K562 (cell line): ENCODE measurements around the gene OLAH. TPM values are rescaled to one million over a fixed set of nuclear protein-coding genes. Genes with fewer than 3 reads are reported as not detected.

Source experiments
- ATAC-seq: fragments of 200-7000 bp; cut with Tn5 transposase; 3 replicates; pipeline ENCODE4 v1.9.1; 2020; ENCODE audit warnings: moderate library complexity
- BruUV-seq: library from RNA; stranded (reverse); fragments of 400-500 nt; replicated peaks from 2 replicates; lab custom pipeline; 2021; lab: Mats Ljungman, UMichigan
- CTCF ChIA-PET: fragments of 300-600 bp; formaldehyde crosslinking; extraction: SDS; loops from one replicate; lab custom pipeline; 2021; ENCODE audit warnings: low intra/inter-chr PET ratio; lab: Yijun Ruan, JAX
- POLR2A ChIA-PET: fragments of 300-600, 350-650 bp; sonication (Branson Sonifier 250); formaldehyde crosslinking; extraction: SDS; loops from one replicate; lab custom pipeline; 2021; ENCODE audit warnings: antibody characterized with exemption, inconsistent platforms; lab: Yijun Ruan, JAX
- DNase-seq, 4 experiments: peaks; one replicate each; pipeline versions ENCODE4 v3.0.0 to v3.0.0-alpha.2; 2011 to 2018; ENCODE audit warnings: low spot score in 3 of 4, mixed read lengths in 3 of 4; ENCODE audit errors: extremely low read depth in 1 of 4
- FAIRE-seq: peaks from 2 replicates; lab custom pipeline; 2011; peaks lifted over from hg19 to GRCh38; lab: Jason Lieb, UNC
- H2AFZ ChIP-seq: 2 replicates; pipeline ENCODE4 v1.6.0; 2011; ENCODE audit warnings: low read depth, low read length, control low read depth, inconsistent platforms
- H3K27ac ChIP-seq: fragments of 200-600 bp; 3 replicates; pipeline ENCODE4 v1.8.0; 2011; ENCODE audit warnings: low read depth, mild to moderate bottlenecking, control low read depth, inconsistent platforms, low read length, moderate library complexity, mixed read lengths; ENCODE audit errors: extremely low read depth
- H3K27me3 ChIP-seq, 2 experiments: fragments of 300-600 bp in 1 of 2; 2 replicates in 1 of 2; 3 replicates in 1 of 2; pipeline versions ENCODE4 v1.6.0 to v1.8.0; 2011; ENCODE audit warnings: inconsistent platforms in 2 of 2, low read length in 2 of 2, mild to moderate bottlenecking in 1 of 2, mixed read lengths in 1 of 2, moderate library complexity in 1 of 2; ENCODE audit not compliant: control insufficient read depth in 2 of 2, insufficient read depth in 2 of 2
- H3K36me3 ChIP-seq: fragments of 300-600 bp; 3 replicates; pipeline ENCODE4 v1.8.0; 2011; ENCODE audit warnings: mild to moderate bottlenecking, low read length, inconsistent platforms; ENCODE audit not compliant: control insufficient read depth, insufficient read depth
- H3K4me1 ChIP-seq, 2 experiments: fragments of 200-600 bp in 1 of 2; replicated peaks in 1 of 2; 2 replicates in 1 of 2; 3 replicates in 1 of 2; pipeline versions ENCODE4 v1.5.1 to v1.8.0; 2011; ENCODE audit warnings: inconsistent platforms in 2 of 2, low read length in 2 of 2, mild to moderate bottlenecking in 1 of 2, mixed read lengths in 1 of 2, moderate library complexity in 1 of 2; ENCODE audit not compliant: control insufficient read depth in 2 of 2, insufficient read depth in 2 of 2
- H3K4me2 ChIP-seq: 2 replicates; pipeline ENCODE4 v1.6.1; 2011; ENCODE audit warnings: low read length, control low read depth, inconsistent platforms, mixed read lengths; ENCODE audit not compliant: insufficient read depth
- H3K4me3 ChIP-seq: fragments of 200-600 bp; sonication (generic), shearing (Covaris generic); 2 replicates; pipeline ENCODE4 v1.5.1; 2016; ENCODE audit warnings: control low read depth, inconsistent platforms
- H3K79me2 ChIP-seq: fragments of 200-600 bp; 3 replicates; pipeline ENCODE4 v1.8.0; 2011; ENCODE audit warnings: low read length, inconsistent platforms; ENCODE audit not compliant: control insufficient read depth, insufficient read depth
- H3K9ac ChIP-seq, 2 experiments: 2 replicates each; pipeline versions ENCODE4 v1.6.0 to v1.6.1; 2011; ENCODE audit warnings: low read depth in 2 of 2, low read length in 2 of 2, control low read depth in 1 of 2, inconsistent platforms in 1 of 2, mild to moderate bottlenecking in 1 of 2, mixed read lengths in 1 of 2; ENCODE audit not compliant: insufficient read depth in 1 of 2
- H3K9me1 ChIP-seq: one replicate; pipeline ENCODE4 v1.6.0; 2011; ENCODE audit warnings: inconsistent platforms, mild to moderate bottlenecking, low read length, moderate library complexity; ENCODE audit not compliant: control insufficient read depth, insufficient read depth
- H3K9me3 ChIP-seq: replicated peaks from 2 replicates; pipeline ENCODE4 v1.5.1; 2011; ENCODE audit warnings: low read depth, low read length, inconsistent platforms; ENCODE audit not compliant: control insufficient read depth, insufficient read depth
- H4K20me1 ChIP-seq: replicated peaks from 2 replicates; pipeline ENCODE4 v1.6.1; 2011; ENCODE audit warnings: low read length, inconsistent platforms, mixed read lengths; ENCODE audit not compliant: control insufficient read depth, insufficient read depth
- BRCA1 ChIP-seq, 2 experiments: fragments of 450-650 bp in 1 of 2; sonication (generic) in 1 of 2; formaldehyde crosslinking in 1 of 2; IDR thresholded peaks; 2 replicates each; pipeline versions ENCODE4 v1.5.0 to v1.6.1; 2017 to 2020; ENCODE audit warnings: mild to moderate bottlenecking in 1 of 2, missing genetic modification reagents in 1 of 2
- CC2D1A ChIP-seq: fragments of 450-650 bp; IDR thresholded peaks from 2 replicates; pipeline ENCODE4 v1.6.1; 2017; ENCODE audit warnings: mild to moderate bottlenecking
- CCAR2 ChIP-seq: fragments of 200-400 bp; formaldehyde crosslinking; IDR thresholded peaks from 2 replicates; pipeline ENCODE4 v1.6.1; 2017; ENCODE audit warnings: mild to moderate bottlenecking, low read depth, low read length
- EP400 ChIP-seq: fragments of 450-650 bp; IDR thresholded peaks from 2 replicates; pipeline ENCODE4 v1.6.1; 2017; ENCODE audit warnings: antibody characterized with exemption, mild to moderate bottlenecking, moderate library complexity
- NFYB ChIP-seq: IDR thresholded peaks from 2 replicates; pipeline ENCODE4 v1.6.1; 2011; ENCODE audit warnings: mild to moderate bottlenecking, moderate library complexity; ENCODE audit not compliant: insufficient read length; ENCODE audit errors: extremely low read depth
- POLR2AphosphoS2 ChIP-seq: IDR thresholded peaks from 2 replicates; pipeline ENCODE4 v1.6.1; 2012; ENCODE audit warnings: low read length, improper control_type of control experiment
- PREB ChIP-seq: sonication (generic); formaldehyde crosslinking; IDR thresholded peaks from 2 replicates; pipeline ENCODE4 v1.8.1; 2023; ENCODE audit warnings: mild to moderate bottlenecking, missing genetic modification reagents
- TCF7L2 ChIP-seq: fragments of 150-350 bp; IDR thresholded peaks from 2 replicates; pipeline ENCODE4 v1.6.1; 2016; ENCODE audit warnings: low read depth, mild to moderate bottlenecking, low read length, moderate library complexity
- ZNF431 ChIP-seq: sonication (generic); formaldehyde crosslinking; IDR thresholded peaks from 2 replicates; pipeline ENCODE4 v1.8.0; 2022; ENCODE audit warnings: mild to moderate bottlenecking, missing genetic modification reagents
- WGBS: fragments of 100-300 bp; shearing (Covaris generic); methylation state at CpG from one replicate; pipeline ENCODE4 v1.1.6; 2016; ENCODE audit warnings: low coverage, mixed read lengths; ENCODE audit not compliant: insufficient coverage; ENCODE audit errors: missing lambda C conversion rate; 5-methylcytosine and 5-hydroxymethylcytosine counted together
- in situ Hi-C: fragments of 300-500 bp; cut with MboI; formaldehyde crosslinking; loops from 4 replicates; pipeline ENCODE4 v1.15.0; 2018; ENCODE audit warnings: inconsistent platforms, mixed read lengths
- intact Hi-C: fragments of 100-400 bp; cut with micrococcal nuclease; formaldehyde crosslinking; loops from 2 replicates; pipeline ENCODE4 v1.14.2; 2022
- polyA plus RNA-seq, 8 experiments: library from polyadenylated mRNA; depleted of rRNA in 4 of 8; stranded (reverse) in 5 of 8; unstranded in 3 of 8; fragments of >200 nt; fragmentation: Nextera tagmentation in 2 of 8; fragmentation: Illumina TruSeq in 1 of 8; extraction: Ambion mirVana in 2 of 8; extraction: Trizol in 1 of 8; gene quantifications; 2 replicates each; pipeline versions ENCODE4 v1.2.1 to v1.2.3, GENCODE V29; 2011 to 2014; ENCODE audit warnings: inconsistent platforms in 1 of 8, missing spikeins in 1 of 8
- total RNA-seq, 7 experiments: library from RNA; depleted of rRNA in 6 of 7; stranded (reverse); fragments of >200 nt in 6 of 7; fragmentation: Illumina TruSeq in 2 of 7; extraction: Trizol in 2 of 7; gene quantifications; 2 replicates each; pipeline versions ENCODE4 v1.2.1 to v1.2.3, GENCODE V29; 2011 to 2021; ENCODE audit warnings: low replicate concordance in 1 of 7
- TF ChIP-seq, protein P1 (sequence below): fragments of 450-650 bp; IDR thresholded peaks from 2 replicates; pipeline ENCODE4 v1.6.1; 2018; ENCODE audit warnings: mild to moderate bottlenecking, low read depth; ENCODE audit not compliant: partially characterized antibody

Gene OLAH
- total and polyA plus RNA-seq, 9 of the 15 experiments (the other 6 are each of a cell fraction or from before 2014, with no cell fraction given) = 0.11 to 0.45 (median 0.18) TPM; not detected in 3

DNA sequence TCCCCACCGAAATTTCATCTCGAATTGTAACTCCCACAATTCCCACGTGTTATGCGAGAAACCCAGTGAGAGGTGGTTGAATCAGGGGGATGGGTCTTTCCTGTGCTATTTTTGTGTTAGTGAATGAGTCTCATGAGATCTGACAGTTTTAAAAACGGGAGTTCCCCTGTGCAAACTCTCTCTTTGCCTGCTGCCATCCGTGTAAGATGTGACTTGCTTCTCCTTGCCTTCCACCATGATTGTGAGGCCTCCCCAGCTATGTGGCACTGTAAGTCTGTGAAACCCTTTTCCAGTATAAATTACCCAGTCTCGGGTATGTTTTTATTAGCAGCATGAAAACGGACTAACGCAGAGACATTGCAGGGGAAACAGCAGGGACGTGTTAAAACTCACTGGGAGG is 5.3 kb upstream of the OLAH start:
- CTCF ChIA-PET = no interaction called here
- Histone ChIP-seq H2AFZ (no peak overlapping the region), H3K79me2 (no peaks in the 10 kb centered on the region), H3K27ac (no peak overlapping the region), H3K9me1 (no peaks in the 10 kb centered on the region), H3K36me3 (no peaks in the 10 kb centered on the region), H3K9me3 (no peaks in the 10 kb centered on the region), H3K9ac (no peak overlapping the region), H3K4me2 (no peak overlapping the region), H4K20me1 (no peaks in the 10 kb centered on the region), H3K27me3 (no peaks in the 10 kb centered on the region; a peak in 1 of 5 replicates), H3K4me3 (no peak overlapping the region), H3K4me1 (peaks cover 0 to 10% of the 10 kb centered on the region in 2 experiments; a peak in 4 of 5 replicates)
- ATAC-seq (no peak), FAIRE-seq (no peak), DNase-seq (no peak)
- 14% methylated on average over 10 of the region's 10 CpGs for WGBS
- no TSS peak for BruUV-seq
- peak; percentile 85; the same call in 1 of the 2 replicates for TF ChIP-seq ZNF431 (CRISPR knock-in tag)
- TF ChIP-seq PREB (CRISPR knock-in tag) = no peak
- TF ChIP-seq EP400 = no peak
- no peak for TF ChIP-seq NFYB
- POLR2A ChIA-PET = interaction anchor here (0.5 kb wide), 1 partner anchor 181 kb away, joined by 3 read pairs; no protein-coding TSS in a partner anchor
- intact Hi-C loops = no loop called here
- in situ Hi-C loops = no loop called here

DNA sequence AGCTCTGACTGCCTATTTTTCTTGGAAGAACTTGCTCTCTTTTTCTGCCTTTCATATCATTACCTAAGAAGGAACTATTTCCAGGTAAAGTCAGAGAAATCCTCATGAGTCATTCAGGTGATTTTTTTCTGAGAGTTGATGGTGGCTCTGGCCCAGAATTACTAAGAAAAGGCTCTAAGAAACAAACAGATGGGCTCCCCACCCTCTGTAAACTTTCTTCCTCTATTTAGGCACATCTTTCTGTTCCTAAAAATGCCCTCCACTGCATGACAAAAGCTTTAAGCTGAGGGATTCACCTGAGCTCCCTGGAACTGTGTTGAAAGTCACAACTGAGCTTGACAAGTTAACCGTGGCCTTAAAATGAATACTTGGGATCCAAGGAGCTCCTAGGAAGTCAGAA is 1.6 kb downstream of the OLAH start:
- no peaks in the 10 kb centered on the region for H3K36me3 ChIP-seq
- BruUV-seq = no TSS peak
- DNase-seq = no peak
- H4K20me1 ChIP-seq = no peaks in the 10 kb centered on the region
- H2AFZ ChIP-seq = no peak overlapping the region
- no peak overlapping the region for H3K27ac ChIP-seq
- H3K9me1 ChIP-seq = no peaks in the 10 kb centered on the region
- CTCF ChIA-PET = no interaction called here
- no peaks in the 10 kb centered on the region for H3K9me3 ChIP-seq
- WGBS = 0% methylated on average over 1 of the region's 1 CpG
- no peak overlapping the region for H3K4me2 ChIP-seq
- TF ChIP-seq CCAR2 (no peak), BRCA1 (IDR thresholded peaks at IDR 0.05) (no peak), BRCA1 (CRISPR knock-in tag; IDR thresholded peaks at IDR 0.05) (no peak), CC2D1A (no peak), POLR2AphosphoS2 (no peak), TCF7L2 (no peak)
- TF ChIP-seq, protein P1, sequence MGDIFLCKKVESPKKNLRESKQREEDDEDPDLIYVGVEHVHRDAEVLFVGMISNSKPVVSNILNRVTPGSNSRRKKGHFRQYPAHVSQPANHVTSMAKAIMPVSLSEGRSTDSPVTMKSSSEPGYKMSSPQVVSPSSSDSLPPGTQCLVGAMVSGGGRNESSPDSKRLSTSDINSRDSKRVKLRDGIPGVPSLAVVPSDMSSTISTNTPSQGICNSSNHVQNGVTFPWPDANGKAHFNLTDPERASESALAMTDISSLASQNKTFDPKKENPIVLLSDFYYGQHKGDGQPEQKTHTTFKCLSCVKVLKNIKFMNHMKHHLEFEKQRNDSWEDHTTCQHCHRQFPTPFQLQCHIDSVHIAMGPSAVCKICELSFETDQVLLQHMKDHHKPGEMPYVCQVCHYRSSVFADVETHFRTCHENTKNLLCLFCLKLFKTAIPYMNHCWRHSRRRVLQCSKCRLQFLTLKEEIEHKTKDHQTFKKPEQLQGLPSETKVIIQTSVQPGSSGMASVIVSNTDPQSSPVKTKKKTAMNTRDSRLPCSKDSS = no peak
- TF ChIP-seq, all 486 proteins: peak for 0
- peaks cover 0 to 8% of the 10 kb centered on the region in 2 experiments; a peak in 2 of 5 replicates for H3K27me3 ChIP-seq
- POLR2A ChIA-PET = no interaction called here
- intact Hi-C loops = no loop called here
- ATAC-seq (no peak), FAIRE-seq (no peak)
- no peak overlapping the region for H3K9ac ChIP-seq
- in situ Hi-C loops = no loop called here
- no peaks in the 10 kb centered on the region for H3K4me1 ChIP-seq
- no peak overlapping the region for H3K4me3 ChIP-seq
- no peaks in the 10 kb centered on the region for H3K79me2 ChIP-seq
